Astrocyte (in vitro differentiated cells and primary cell): ENCODE data around the gene SUN1.

Source experiments
- CTCF ChIP-seq: IDR thresholded peaks from 2 replicates; pipeline ENCODE4 v1.5.1; 2011; ENCODE audit warnings: low read depth, mild to moderate bottlenecking, inconsistent platforms, low read length, moderate library complexity; ENCODE audit not compliant: insufficient read depth
- EZH2 ChIP-seq: IDR thresholded peaks from 2 replicates; pipeline ENCODE4 v1.6.1; 2012; ENCODE audit warnings: mild to moderate bottlenecking, low read length, inconsistent platforms; ENCODE audit not compliant: insufficient read depth

- no peak for TF ChIP-seq CTCF
- TF ChIP-seq EZH2: no peak
Measured at GRCh38 chr7:918441-919113, 86.3 kb downstream of the SUN1 start.
